HL-60/S4 treated with retinoic acid at 250 ng/mL for 4 days and 3 days (cell line): ENCODE data around the gene PAK4.
"Not testable (repeated sequence)": the region's sequence is repeated elsewhere in the genome, so short reads cannot be mapped to it uniquely, and the experiment has no call there.

Experiments
- in situ Hi-C: fragments of 300-500 bp; cut with MboI; formaldehyde crosslinking; loops from 2 replicates; pipeline ENCODE4 v1.7.0; 2022; ENCODE audit warnings: low sequenced_read_pairs

Gene PAK4

GRCh38 chr19:39125554-39126311 lies at the start of gene PAK4:
Gene PAK4, plus strand, starts transcription at chr19:39125786. Its CDS starts 43,768 bp downstream, at chr19:39169554.
- in situ Hi-C loops, result no loop called here

- in situ Hi-C loops, result no loop called here
Observed at GRCh38 chr19:39077323-39077722, 48.3 kb upstream of the PAK4 start.

- in situ Hi-C loops, result no loop called here
Observed at GRCh38 chr19:39078436-39079200, 47.0 kb upstream of the PAK4 start.

DNA sequence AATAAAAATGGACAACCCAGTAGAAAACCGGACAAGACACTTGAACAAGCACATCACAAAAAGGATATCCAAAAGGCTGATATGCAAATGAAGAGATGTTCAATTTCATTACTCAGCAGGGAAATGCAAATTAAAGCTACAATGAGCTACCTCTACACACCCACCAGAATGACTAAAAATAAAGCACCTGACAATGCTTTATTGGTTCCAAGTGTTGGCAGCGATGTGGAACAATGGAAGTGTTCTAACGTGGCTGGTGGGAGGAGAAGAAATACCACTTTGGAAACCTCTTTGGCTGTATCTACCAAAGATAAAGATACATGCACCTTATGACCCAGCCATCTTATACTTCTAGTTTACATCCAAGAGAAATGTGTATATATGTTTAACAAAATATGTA lies 45.2 kb upstream of the PAK4 start:
- in situ Hi-C loops, result no loop called here

- in situ Hi-C loops, result no loop called here
Observed at GRCh38 chr19:39082167-39082566, 43.4 kb upstream of the PAK4 start.

- in situ Hi-C loops, result no loop called here
Observed at GRCh38 chr19:39082745-39083598, 42.6 kb upstream of the PAK4 start.

DNA sequence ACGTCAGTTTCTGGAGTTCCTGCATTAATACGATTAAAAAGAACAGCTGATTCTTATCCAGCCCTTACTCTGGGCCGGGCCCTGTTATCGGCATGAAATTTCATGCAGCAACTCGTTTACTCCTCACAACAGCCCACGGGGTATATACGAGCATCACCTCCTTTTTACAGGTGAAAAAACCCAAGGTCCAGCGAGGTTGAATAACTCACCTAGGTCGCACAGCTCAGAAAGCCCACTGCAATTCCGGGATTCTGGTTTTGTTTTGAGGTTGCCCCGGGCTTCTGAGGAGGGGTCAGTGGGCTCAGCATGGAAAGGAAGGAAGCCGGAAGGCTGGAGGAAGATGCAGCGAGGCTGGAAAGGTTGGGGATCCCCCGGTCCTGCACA lies 42.0 kb upstream of the PAK4 start:
- in situ Hi-C loops, result no loop called here

DNA sequence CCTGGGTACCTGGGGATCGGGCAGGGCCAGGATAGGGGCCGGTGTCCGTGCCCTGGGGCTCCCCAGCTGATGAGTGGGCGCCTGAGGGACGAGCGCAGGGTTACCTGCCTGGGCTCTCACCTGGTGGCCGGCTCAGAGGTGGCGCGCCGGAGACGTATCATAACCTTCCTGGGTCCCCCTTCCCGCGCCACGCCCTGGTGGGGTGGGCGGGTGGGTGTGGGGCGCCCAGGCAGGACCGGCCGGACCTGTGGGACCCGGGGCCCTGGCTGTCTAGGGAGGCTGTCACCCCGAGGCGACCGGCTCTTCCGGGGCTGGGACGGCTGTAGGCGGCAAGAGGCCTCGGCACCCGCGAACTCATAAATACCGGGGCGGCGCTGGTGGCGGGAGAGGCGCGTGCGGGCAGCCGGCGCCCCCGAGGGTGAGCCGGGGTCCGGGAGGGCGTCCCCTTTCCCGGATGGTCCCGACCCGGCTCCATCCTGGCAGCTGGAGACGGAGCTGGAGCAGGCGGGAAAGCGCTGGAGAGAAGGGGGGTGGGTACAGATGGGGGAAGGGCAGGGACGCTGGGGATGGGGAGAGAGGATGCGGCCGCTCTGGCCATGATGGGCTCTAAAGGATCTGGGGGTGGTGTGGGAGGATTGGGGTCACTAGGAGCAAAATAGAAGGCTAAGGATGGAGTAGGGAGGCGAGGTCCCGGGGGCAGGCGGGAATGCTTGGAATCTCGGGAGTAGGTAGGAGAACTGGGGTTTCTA lies 41.4 kb upstream of the PAK4 start, which contains the start of gene ACP7:
Gene ACP7 (plus strand): TSS at position 386 of the 749 bp plus-strand sequence. CDS start 902 bp downstream, outside the sequence.
- in situ Hi-C loops, result no loop called here

- in situ Hi-C loops, result no loop called here
Observed at GRCh38 chr19:39084732-39085080, 40.9 kb upstream of the PAK4 start.

DNA sequence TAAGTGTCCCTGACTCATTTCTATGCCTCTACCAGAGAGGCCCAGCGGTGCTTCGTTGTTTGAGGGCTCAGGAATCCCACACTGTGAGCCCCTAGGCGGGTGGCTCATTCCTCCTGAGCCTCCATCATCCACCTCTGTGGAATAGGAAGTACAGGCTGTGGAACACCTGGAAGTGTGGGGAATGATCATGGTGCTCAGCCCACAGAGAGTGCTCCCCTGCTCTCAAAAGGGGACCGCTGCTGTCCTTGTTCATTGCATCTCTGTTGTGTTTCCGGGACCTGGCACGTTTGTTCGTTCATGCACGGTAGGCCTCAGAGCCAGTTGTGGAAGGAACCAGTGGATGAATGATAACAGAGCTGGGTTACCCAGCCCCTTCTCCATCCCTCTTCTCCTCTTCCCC lies 40.2 kb upstream of the PAK4 start:
- in situ Hi-C loops, result no loop called here

GRCh38 chr19:39086386-39086785 lies 39.2 kb upstream of the PAK4 start:
- in situ Hi-C loops, result no loop called here

GRCh38 chr19:39087907-39088686 lies 37.5 kb upstream of the PAK4 start:
- in situ Hi-C loops, result no loop called here

DNA sequence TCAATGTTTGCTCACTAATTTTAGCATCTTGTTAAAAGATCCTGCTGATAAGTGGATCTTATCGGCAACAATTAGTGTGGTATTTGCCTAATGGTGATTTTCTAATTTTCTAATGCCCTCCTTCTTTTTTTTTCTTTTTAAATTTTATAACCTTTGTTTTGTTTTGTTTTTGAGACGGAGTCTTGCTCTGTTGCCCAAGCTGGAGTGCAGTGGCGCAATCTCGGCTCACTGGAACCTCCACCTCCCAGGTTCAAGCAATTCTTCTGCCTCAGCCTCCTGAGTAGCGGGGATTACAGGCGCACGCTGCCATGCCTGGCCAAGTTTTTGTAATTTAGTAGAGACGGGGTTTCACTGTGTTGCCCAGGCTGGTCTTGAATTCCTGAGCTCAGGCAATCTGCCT lies 35.6 kb upstream of the PAK4 start:
- in situ Hi-C loops, result not testable (repeated sequence)

- in situ Hi-C loops, result no loop called here
Observed at GRCh38 chr19:39090881-39091280, 34.7 kb upstream of the PAK4 start.

- in situ Hi-C loops, result not testable (repeated sequence)
Observed at GRCh38 chr19:39095799-39096540, 29.6 kb upstream of the PAK4 start.

GRCh38 chr19:39097299-39097698 lies 28.3 kb upstream of the PAK4 start:
- in situ Hi-C loops, result no loop called here

DNA sequence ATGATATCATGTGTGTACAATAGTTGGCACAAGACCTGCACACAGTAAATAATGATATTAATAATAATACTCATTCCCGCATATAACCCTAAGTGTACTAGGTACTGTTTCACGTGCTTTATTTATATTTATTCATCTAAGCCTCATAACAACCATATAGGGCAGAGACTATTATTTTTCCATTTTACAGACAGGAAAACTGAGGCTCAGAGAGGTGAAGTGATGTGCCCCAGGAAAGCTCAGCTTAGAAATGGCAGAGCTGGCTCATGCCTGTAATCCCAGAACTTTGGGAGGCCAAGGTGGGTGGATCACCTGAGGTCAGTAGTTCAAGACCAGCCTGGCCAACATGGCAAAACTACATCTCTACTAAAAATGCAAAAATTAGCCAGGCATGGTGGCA lies 27.9 kb upstream of the PAK4 start:
- in situ Hi-C loops, result no loop called here

- in situ Hi-C loops, result no loop called here
Observed at GRCh38 chr19:39098365-39099269, 27.0 kb upstream of the PAK4 start.
